DND-41 (cell line): ENCODE data around the gene BLMH.

ENCODE experiments used
- EZH2 ChIP-seq: IDR thresholded peaks from 3 replicates; pipeline ENCODE4 v1.6.1; 2012; ENCODE audit warnings: borderline replicate concordance, low read depth, mild to moderate bottlenecking, moderate library complexity, low read length, inconsistent platforms; ENCODE audit not compliant: severe bottlenecking
- TF ChIP-seq, protein P1 (sequence below): IDR thresholded peaks from 2 replicates; pipeline ENCODE4 v1.5.1; 2012; ENCODE audit warnings: borderline replicate concordance, low read length, moderate library complexity, mild to moderate bottlenecking; ENCODE audit not compliant: poor library complexity, severe bottlenecking; ENCODE audit errors: extremely low read depth

DNA sequence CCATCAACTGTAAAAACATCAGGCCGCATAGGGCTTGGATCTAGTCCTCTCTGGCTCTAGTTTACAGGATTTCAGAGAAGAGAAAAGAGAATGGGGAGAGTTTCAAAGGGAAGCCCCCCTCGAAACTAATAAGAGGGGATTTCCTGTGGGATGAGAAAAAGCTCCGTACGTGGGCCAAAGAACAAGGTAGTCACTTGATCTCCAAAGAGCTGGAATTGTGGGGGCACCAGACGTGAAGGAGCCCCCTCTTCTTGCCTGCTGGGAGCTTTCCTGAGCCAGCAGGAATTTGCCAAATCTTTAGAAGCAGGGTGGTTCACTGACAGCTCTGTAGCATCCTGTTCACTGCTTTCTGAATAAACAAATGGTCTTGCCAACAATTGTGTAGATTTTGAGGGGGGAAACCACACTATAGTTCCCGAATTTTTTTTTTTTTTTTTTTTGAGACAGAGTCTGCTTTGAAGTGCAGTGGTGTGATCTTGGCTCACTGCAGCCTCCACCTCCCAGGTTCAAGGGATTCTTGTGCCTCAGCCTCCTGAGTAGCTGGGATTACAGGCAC is 49.1 kb upstream of the BLMH start:
- TF ChIP-seq, protein P1, sequence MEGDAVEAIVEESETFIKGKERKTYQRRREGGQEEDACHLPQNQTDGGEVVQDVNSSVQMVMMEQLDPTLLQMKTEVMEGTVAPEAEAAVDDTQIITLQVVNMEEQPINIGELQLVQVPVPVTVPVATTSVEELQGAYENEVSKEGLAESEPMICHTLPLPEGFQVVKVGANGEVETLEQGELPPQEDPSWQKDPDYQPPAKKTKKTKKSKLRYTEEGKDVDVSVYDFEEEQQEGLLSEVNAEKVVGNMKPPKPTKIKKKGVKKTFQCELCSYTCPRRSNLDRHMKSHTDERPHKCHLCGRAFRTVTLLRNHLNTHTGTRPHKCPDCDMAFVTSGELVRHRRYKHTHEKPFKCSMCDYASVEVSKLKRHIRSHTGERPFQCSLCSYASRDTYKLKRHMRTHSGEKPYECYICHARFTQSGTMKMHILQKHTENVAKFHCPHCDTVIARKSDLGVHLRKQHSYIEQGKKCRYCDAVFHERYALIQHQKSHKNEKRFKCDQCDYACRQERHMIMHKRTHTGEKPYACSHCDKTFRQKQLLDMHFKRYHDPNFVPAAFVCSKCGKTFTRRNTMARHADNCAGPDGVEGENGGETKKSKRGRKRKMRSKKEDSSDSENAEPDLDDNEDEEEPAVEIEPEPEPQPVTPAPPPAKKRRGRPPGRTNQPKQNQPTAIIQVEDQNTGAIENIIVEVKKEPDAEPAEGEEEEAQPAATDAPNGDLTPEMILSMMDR, result no peak
- TF ChIP-seq EZH2, result no peak
